Epithelial cell of proximal tubule (primary cell): ENCODE data around the gene RASSF4. TPM values are rescaled to one million over a fixed set of nuclear protein-coding genes. Genes with fewer than 3 reads are reported as not detected.

ENCODE experiments used
- DNase-seq: peaks from one replicate; pipeline ENCODE4 v3.0.0-alpha.2; 2011; ENCODE audit warnings: low read depth
- H3K4me3 ChIP-seq: 2 replicates; pipeline ENCODE4 v1.5.1; 2011; ENCODE audit warnings: low read depth, mild to moderate bottlenecking, low read length
- CTCF ChIP-seq: conservative IDR thresholded peaks from 2 replicates; pipeline ENCODE4 v1.5.1; 2012; ENCODE audit warnings: low read depth, mild to moderate bottlenecking, low read length
- total RNA-seq: library from RNA; depleted of rRNA; stranded (reverse); fragments of >200 nt; gene quantifications from 2 replicates; pipeline ENCODE4 v1.2.3, GENCODE V29; 2015

The RASSF4 gene
- 14.5 and 23.1 TPM in 2 replicates for total RNA-seq

GRCh38 chr10:44959247-44960087 is at the start of gene RASSF4:
RASSF4 (plus strand) TSS chr10:44959802; CDS start chr10:44970203, 10,401 bp downstream.
- H3K4me3 ChIP-seq = peak within 1 kb of the TSS; percentile 80
- no peak for TF ChIP-seq CTCF
- no peak for DNase-seq

GRCh38 chr10:44909910-44910309 is 49.7 kb upstream of the RASSF4 start:
- TF ChIP-seq CTCF = no peak
- DNase-seq = no peak
- no peak overlapping the region for H3K4me3 ChIP-seq

- no peak overlapping the region for H3K4me3 ChIP-seq
- TF ChIP-seq CTCF = no peak
- no peak for DNase-seq
Measured at GRCh38 chr10:44910602-44911001, 49.0 kb upstream of the RASSF4 start.

- peak; percentile 47 for DNase-seq
- TF ChIP-seq CTCF = no peak
- H3K4me3 ChIP-seq = no peak within 1 kb of the TSS
Measured at GRCh38 chr10:44911081-44911540, 48.5 kb upstream of the RASSF4 start, which contains the start of gene TMEM72. TMEM72 (plus strand) TSS chr10:44911337; CDS start chr10:44911513, 176 bp downstream.

- DNase-seq = no peak
- H3K4me3 ChIP-seq = no peak overlapping the region
- no peak for TF ChIP-seq CTCF
Measured at GRCh38 chr10:44911951-44912350, 47.7 kb upstream of the RASSF4 start.

GRCh38 chr10:44913350-44914081 is 46.1 kb upstream of the RASSF4 start:
- H3K4me3 ChIP-seq = no peak overlapping the region
- no peak for TF ChIP-seq CTCF
- DNase-seq = no peak
